GM18873 (cell line): ENCODE data around the gene NOL9.
"Not testable (repeated sequence)": the region's sequence is repeated elsewhere in the genome, so short reads cannot be mapped to it uniquely, and the experiment has no call there.

Experiments used
- ATAC-seq: cut with Tn5 transposase; IDR thresholded peaks from one replicate; pipeline ENCODE4 v1.9.1; 2021; ENCODE audit warnings: mild to moderate bottlenecking, moderate library complexity, moderate number of reproducible peaks; ENCODE audit not compliant: unreplicated experiment, low FRiP score

The NOL9 gene

DNA sequence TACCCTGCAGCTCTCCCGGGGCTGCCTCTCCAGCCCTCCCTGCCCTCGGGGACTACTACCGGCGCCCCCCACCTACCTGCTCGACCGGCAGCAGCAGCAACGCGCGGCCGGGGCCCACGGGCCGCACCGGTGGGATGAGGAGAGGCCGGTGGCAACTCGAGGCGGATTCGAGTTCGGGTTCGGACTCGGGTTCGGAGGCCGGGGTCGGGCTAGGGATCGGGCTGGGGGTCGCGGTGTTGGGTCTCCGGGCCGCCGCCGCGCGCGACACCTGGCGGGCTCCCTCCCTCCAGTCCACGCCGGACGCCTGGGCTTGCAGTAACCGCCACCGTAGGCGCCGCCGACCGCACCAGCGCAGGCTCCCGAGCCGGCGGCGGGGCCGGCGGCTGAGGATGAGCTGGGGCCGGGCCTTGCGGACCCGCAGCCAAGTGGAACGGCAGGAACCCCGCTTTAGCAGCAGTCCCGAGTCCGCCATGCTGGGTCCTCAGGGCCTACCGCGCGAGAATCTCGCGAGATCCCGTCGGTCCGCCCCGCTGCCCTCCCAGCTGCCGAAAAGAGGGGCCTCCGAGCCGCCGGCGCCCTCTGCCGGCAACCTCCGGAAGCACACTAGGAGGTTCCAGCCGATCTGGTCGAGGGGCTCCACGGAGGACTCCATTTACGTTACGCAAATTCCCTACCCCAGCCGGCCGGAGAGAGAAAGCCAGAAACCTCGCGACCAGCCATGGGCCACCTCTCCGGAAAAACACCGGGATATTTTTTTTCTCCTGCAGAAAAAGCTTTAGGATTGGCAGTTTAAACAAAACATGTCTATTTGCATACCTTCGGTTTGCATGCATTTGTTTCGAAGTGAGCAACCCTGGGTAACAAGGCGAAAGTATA is at the start of gene NOL9:
NOL9 (minus strand) TSS at position 483 of the 876 bp plus-strand sequence; CDS start at position 472, 11 bp downstream.
- ATAC-seq: peak; percentile 82

DNA sequence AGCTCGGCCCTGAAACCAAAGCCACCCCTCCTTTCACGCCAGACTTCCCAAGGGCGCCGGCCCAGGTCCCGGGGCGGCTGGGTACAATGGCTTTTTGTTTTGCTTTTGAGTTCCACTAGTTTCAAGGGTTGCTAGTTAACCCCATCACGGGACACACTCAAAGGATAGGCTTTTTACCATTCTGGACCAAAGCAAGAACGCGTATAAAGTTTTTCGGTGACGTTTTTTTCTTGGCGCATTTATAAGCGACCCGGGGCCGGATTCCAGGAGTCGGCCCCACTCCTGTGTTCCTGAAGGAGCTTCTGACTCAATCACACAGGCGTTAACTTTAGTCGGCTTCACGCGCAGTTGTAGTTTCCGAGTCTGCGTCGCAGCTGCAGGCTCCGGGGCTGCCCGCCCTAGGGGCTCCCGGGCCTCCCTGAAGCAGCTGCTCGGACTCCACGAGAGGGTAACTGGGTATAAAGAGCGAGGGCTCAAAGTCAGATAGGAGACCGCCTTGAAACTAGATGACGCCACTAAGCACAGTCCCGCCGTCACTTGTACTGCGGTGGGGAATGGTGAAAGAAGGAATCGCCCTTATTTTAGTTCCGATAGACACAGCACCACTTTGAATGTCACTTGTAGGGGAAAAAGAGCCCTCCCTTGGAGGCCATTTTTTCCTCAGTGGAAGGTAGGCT is 49.1 kb upstream of the NOL9 start:
- ATAC-seq: no peak

DNA sequence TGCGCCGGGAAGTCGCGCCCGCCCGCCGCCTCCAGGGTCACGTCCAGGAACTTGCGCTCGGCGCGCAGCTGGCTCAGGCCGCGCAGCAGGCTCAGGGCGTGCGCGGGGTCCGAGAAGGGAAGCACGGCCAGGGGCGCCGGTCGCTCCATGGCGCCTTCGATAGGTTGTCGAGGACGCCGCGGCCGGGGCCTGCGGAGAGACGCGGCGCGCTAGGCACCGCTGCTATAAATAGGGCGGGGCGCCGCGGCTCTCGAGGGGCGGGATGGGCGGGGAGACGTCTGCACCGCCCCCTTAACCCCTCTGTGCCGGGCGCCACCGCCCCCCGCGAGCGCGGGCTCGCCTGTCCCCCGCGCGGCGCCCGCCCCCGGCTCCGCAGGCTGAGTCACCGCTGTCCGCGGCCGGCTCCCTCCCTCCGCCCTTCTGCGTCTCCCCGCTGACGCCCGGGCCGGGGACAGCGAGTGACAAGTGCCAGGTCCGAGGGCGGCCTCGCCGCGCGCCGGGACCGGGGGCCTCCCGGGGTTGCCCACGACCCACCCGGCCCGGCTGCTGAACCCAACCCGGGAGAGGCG is 48.4 kb upstream of the NOL9 start, which contains the start of gene KLHL21:
KLHL21 (minus strand) TSS at position 201 of the 569 bp plus-strand sequence; CDS start at position 149, 52 bp downstream.
- peak; percentile 29 for ATAC-seq

DNA sequence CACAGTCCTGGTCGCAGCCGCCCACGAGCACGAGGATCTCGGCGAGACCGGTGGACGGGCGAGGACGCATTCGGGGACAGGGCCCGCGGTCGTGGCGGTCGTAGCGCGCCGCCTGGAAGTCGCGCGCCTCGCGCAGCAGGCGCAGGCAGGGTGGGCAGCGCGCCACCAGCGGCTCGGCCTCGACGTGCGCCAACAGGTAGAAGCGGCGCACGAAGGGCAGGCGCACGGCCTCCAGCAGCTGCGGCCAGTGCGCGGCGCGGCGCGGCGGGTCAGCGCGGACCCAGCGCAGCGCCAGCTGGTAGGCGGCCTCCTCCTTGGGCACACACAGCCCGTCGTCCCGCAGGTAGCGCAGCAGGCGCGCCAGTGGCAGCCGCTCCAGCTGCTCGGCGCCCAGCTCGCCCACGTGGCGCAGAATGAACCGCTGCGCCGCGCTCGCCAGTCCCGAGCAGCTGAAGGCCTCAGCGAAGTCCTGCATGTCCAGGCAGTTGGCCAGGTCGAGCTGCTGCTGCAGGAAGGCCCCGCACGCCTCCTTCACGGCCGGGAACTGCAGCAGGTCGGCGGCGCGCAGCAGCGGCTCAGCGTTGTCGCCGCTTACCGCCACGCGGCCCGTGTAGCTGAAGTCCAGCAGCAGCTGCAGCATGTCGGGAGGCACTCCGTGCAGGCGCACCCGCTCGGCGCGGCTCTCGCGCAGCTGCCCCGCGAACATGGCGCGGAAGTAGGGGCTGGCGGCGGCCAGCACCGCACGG is 47.8 kb upstream of the NOL9 start:
- peak; percentile 30 for ATAC-seq

DNA sequence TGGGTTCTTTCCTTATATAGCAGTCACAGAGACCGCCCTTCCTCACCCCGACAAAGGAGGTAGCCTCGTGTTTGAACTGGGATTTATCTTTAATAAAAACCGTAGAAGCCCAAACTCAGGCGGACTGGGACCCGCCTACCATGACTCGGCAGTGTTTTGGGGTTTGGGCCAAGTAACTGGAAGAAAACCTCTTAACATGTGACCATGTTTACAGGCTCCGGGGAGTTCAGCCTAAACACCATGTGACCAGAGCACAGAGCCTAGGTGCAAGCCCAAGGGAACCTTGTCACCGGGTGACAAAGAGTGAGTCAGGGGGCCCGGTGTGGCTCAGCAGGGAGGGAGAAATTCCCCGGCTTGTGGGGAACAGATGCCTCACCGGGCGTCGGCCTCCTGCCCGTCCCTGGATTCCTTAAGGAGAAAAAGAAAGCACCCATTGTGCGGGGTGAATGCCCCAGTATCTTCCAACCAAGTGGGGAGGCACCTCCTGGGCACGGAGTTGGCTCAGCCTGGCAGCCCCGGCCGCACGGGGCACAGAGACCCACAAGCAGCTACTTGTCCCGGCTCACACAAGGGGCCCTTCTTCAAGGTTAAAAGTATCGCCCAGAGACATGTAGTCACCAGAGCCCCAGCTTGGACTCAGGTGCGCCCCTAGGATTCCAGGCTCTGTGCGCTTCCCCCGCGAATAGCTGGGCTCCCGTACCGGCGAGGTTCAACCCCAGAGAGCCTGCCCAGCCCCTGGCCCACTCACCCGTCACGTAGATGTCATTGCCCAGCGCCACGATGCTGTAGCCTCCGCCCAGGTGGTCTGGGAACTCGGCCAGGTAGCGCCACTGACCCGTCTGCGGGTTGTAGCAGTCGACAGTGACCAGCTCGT is 47.0 kb upstream of the NOL9 start:
- no peak for ATAC-seq

DNA sequence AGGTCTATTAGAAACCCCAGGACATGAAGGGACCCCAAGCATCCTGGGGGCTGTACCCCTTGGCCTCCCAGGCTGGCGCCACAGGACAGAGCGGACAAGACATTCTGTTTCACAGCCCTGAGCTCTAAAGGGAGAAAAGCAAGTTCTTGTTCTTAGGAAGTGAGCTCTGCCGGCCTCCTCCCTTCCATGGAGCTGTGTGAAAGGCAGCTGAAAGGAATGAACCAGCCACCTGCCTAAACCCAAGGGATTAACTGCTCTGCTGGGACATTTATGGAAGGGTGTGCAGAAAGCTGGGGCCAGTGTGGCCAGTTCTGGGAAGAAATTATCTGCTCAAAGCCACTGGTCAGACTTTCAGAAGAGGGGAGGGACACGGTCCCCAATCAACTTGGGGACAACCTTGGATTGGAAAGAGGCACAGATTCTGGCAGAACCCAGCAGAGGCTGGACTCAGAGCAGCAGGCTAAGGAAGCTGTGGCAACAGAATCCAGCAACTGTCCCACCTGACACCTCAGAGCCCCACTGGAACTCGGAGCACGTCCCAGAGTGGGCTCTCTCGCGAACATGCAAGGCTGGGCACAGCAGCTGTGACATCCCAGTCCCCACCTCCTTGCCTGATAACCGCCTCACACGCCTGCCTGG is 46.2 kb upstream of the NOL9 start:
- ATAC-seq: no peak

DNA sequence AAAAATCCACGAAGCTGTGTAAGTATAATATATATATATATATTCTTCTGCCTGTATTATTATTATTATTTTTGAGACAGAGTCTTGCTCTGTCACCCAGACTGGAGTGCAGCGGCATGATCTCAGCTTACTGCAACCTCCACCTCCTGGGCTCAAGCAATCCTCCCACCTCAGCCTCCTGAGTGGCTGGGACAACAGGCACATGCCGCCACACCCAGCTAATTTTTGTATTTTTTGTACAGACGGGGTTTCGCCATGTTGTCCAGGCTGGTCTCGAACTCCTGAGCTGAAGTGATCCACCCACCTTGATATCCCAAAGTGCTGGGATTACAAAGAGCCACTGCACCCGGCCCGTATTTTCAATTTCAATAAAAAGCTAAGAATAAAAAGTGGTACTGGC is 45.7 kb upstream of the NOL9 start:
- not testable (repeated sequence) for ATAC-seq

DNA sequence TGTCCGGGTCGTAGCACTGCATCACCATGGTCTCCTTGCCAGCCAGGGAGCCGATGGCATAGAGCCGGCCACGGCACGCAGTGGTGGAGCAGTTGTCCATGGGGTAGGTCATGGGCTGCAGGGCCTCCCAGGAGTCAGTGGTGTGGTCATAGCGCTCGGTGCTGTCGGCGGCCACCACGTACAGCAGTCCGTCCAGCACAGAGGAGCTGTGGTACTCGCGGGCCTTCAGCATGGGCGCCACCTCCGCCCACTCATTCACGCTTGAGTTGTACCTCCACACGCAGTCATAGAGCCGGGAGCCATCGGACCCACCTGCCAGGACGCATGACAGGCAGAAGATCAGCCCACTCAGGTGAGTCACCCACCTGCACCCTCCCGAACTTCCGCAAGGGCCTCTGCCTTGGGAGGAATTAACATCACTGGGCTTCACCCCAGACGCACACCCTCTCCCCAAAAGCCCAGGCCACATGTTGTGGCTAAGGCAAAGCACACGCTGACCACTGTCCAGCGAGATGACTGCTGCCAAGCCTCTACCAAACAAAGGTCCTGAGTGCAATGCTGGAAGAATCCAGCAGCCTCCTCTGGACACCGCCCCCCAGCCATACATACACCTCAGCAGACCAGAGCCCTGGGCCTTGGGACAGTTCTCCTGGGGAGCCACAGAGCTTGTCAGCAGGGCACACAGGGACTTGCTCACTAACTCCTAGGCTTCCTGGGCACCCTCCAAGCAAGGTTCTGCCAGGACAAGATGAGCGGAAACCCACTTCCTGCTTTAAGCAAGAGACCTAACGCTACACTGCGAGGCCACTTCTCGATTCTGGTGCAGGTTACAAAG is 45.0 kb upstream of the NOL9 start:
- ATAC-seq: no peak

DNA sequence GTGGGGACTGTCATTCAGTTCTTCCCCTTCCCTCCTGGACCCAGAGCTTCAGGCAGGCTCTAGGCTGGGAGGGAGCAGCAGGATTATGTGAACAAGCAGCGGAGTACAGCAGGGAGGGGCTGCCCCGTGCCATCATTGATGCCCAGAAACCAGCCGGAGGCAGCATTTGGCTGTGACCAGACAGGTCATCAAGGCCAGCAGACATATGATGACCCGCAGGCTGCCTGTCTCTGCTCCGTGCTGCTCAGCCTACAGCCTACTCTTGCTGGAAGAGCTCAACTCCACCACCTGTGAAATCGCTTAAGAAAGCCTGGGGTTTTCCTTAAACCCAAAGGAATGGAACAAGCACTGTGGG is 43.4 kb upstream of the NOL9 start:
- no peak for ATAC-seq

DNA sequence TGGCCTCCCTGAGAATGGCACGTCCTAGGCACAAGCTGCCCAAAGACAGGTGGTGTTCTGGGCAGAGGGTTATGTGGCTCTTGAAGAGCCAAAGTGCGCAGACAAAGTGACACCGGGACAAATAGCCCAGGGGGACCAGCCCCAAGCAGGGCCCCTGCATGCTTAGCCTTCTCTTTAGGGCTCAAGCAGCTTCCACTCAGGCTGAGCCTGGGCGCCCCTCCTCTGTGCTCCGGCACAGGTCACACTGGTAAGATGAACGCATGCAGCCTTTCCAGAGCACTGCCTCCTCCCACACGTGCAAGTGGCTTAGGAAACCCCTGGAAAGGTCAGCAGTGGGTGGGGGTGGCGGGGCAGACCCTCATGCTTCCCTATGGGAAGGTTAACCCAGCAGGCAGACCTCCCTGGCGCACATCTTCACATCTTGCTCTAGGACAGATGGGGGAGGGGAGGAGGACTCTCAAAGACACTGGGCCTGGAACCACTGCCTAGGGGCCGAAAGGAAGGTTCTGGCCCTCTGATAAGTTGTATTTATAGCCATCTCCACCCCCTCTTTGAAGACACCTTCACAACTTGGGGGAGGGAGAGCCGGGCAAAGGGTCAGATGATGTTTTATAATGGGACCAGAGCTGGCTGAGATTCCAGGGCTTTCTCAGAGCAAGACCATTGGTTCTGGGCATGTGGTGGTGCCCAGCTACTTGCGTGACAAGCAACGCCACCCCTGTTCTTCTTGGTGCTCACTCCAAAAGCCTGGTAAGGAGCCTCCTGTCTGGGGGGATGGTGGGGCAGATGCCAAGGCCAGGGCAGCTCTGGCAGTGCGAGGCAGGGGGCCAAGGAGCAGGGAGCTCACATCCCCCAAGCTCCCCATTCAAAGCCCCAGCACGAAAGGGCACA is 42.8 kb upstream of the NOL9 start:
- ATAC-seq: no peak

DNA sequence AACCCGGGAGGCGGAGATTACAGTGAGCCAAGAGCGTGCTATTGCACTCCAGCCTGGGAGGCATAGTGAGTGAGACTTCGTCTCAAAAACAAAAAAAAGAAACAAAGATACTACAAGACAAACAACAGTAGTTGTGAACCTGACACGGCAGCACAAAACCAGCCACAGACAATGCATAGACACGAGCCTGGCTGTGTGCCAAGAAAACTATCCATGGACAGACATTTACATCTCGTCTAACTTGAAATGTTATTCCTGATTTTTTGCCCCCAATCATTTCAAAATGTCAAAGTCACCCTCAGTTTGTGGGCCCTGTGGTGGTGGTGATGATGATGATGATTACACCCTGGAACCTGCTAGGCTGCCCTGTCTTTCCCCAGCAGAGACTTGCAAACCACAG is 42.0 kb upstream of the NOL9 start:
- no peak for ATAC-seq

DNA sequence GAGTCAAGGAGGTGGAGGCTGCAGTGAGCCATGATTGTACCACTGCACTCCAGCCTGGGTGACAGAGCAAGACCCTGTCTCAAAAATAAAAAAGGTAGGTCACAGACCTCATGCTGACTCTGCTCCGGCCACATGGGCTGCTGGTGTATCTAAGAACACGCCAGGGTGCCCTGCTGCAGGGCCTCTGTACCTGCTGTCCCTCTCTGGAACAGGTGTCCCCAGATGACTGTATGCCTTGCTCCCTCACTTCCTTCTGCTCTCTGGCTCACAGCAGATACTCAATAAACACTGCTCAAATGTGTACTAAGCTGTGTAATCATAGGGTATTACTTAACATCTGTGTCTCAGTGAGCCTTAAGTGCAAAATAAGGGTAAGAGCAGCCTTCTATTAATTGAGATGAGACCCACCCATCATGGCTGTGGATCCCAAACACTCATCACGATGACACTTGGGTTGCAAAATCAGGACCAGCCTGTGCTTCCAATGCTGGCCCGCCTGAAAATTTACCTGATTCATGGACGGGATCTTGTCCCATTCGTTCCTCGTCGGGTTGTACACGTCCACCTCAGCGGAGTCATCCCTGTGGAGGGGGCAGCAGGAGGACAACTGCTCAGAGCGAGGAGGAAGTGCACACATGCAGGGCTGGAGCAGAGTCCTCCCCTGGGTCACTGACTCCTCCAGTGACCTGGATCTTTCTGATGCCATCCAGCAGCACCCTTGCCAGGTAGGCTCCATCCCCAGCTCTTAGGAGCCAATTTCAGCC is 40.8 kb upstream of the NOL9 start:
- no peak for ATAC-seq

DNA sequence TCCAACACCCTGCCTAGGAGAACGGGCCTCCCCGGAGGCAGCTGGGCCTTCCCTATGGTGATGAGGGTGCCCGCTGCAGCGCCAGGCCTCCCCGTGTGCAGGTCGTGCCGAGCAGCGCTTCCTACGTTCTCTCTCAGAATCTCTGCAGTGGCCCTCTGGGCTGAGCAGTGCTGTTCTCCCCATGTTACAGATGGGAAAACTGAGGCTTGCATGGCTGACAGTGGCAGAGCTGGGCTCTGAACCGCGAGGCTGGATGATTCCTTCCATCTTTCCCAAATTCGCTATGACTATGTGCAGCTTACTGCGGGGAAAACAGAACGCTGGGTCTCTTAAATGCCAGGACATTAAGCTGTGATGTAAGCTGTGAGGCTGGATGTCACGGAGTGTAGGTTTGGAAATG is 39.5 kb upstream of the NOL9 start:
- ATAC-seq: no peak

DNA sequence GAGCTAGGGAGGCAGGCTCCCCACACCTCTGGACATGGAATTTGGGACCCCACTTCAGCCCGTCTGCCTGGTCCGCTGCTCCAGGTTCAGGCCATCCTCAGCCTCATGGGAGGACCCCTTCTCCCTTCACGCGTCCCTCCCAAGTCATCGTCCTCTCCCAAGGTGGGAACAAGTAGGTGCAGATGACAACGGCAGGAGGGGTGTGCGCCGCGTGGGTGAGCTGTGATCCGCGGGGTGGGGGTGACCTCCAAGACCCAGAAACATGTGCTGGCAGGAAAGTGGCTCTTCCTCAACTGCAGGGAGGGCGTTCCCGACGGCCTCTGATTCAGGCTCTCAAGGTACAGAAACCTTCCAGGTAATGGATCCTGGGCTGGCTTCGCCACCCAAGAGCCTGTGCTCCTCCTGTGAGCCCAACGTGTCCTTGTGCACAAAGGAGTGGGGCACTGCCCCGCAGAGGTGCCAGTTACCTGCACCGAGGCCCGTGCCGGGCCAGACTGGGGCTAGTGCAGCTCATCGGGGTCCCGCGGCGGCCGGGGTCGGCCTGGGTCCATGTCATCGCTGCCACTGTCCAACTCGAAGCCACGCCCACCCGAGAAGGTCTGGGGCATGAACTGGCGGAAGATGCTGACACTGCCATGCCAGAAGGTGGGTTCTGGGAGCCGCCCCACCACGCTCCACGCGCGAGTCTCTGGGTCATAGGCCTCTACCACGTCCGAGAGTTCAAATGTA is 38.7 kb upstream of the NOL9 start:
- no peak for ATAC-seq

DNA sequence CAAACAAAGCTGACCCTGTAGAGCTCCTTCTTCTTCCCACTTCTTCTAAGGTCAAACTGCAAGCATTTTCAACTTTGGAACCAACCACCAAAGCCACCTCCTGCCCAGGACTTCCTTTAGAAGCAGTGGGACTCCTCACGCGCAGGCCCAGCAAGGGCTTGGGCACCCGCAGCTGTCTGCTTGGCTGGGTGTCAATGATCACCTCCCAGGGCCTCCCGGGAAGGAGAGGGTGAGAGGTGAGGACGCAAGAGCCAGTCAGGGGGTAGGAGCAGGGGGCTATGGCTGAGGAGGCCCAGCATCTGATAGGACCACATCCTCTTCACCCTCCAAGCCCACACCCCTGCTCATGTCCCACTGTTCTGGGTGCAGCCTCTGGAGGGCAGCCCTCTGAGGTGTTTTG is 38.1 kb upstream of the NOL9 start:
- no peak for ATAC-seq

DNA sequence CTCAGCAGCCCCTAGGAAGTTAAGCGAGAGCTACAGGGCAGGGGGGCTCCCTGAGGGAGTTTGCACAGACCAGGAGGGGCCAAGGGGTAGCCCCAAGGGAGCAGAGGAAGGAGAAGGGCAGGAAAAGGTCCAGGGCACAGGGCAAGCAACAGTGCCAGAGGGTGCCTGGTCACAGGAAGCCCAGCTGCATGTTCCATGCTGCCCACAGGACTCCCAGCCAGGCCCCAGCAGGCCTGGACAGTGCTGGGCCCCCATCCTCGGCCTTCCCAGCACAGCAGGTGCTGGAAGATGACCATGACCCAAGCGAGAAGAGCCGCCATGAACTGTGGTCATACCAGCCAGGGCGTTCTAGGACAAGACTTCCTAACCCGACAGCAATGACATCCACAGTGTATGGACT is 37.3 kb upstream of the NOL9 start:
- ATAC-seq: no peak
